ENCODE data around the gene SOX18.

Gene SOX18

DNA sequence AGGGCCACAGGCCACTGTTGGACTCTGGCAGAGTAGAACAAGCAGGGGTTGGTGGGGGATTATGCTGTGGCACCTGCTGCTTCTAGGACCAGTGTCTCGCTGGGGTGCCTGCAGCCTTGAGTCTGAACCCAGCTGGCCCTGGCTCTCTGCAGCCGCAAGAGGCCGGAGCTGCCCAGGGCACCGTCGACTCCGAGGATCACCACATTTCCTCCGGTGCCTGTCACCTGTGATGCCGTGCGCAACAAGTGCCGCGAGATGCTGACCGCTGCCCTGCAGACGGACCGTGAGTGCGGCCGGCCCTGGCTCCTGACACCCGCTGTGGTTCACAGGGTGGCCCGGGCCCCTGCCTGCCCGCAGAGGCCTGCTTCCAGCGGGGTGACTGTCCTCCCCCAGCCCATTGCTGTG, 19.8 kb upstream of the SOX18 start:
- TF ChIP-seq POLR2AphosphoS5 (IDR thresholded peaks at IDR 0.05; ENCODE audit: low read depth, low read length): no peak
- TF ChIP-seq PAX5 (IDR thresholded peaks at IDR 0.05; ENCODE audit: insufficient read depth, low read length, severe bottlenecking): no peak
- TF ChIP-seq TAF1 (IDR thresholded peaks at IDR 0.05; ENCODE audit: low read depth, low read length): no peak
- no peak for TF ChIP-seq POU2F2 (IDR thresholded peaks at IDR 0.05; ENCODE audit: low read depth, low read length)
- no peak for TF ChIP-seq POLR2A (IDR thresholded peaks at IDR 0.05; ENCODE audit: low read depth, low read length)
- no peak for TF ChIP-seq SPI1 (IDR thresholded peaks at IDR 0.05; ENCODE audit: low read depth, low read length)
- FAIRE-seq: no peak

DNA sequence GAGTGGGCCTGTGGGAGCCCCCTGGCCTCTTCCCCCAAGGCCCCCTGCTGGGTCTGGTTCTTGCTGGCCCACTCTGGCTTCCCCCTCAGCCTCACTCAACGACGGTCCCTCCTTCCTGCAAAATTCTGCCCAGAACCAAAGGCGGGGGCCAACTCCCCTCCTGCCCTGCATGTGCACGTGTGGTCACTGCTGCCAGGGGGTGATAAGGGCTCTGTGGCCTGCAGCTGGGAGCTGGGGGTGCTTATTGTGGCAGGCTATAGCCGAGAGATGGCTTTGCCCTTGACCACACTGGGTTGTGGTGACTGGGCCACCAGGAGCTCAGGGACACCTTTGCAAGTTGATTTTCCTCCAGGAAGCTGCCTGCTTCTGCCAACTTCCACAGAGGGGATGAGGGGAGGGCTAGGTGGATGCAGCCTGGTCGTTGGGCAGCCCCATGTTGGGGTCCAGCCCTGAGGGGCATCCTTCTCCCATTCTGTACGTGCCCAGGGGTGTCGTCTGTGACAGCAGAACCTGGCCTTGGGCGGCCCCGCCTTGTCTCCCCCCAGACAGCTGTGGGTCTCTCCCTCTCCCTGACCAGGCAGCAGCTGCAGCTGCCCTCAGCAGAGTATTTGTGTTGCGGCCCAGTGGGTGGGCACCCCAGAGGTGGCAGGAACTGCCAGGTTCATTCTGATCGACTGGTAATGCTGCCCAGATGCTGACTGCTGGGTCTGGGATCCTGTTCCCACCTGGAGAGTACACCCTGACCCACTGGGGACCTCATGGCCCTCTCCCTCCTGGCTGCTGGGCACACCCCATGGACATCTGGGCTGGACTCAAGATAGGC, 19.2 kb upstream of the SOX18 start:
- FAIRE-seq (no peak), DNase-seq (ENCODE audit: insufficient read length, low spot score) (no peak)
- TF ChIP-seq POLR2A (IDR thresholded peaks at IDR 0.05; ENCODE audit: low read depth, low read length) (no peak), TAF1 (IDR thresholded peaks at IDR 0.05; ENCODE audit: low read depth, low read length) (no peak), POU2F2 (IDR thresholded peaks at IDR 0.05; ENCODE audit: low read depth, low read length) (no peak), POLR2AphosphoS5 (IDR thresholded peaks at IDR 0.05; ENCODE audit: low read depth, low read length) (no peak), SPI1 (IDR thresholded peaks at IDR 0.05; ENCODE audit: low read depth, low read length) (no peak)

More for the DNA sequence above, 19.8 kb upstream of the SOX18 start:
- no peak for DNase-seq (ENCODE audit: insufficient read length, low spot score)

DNA sequence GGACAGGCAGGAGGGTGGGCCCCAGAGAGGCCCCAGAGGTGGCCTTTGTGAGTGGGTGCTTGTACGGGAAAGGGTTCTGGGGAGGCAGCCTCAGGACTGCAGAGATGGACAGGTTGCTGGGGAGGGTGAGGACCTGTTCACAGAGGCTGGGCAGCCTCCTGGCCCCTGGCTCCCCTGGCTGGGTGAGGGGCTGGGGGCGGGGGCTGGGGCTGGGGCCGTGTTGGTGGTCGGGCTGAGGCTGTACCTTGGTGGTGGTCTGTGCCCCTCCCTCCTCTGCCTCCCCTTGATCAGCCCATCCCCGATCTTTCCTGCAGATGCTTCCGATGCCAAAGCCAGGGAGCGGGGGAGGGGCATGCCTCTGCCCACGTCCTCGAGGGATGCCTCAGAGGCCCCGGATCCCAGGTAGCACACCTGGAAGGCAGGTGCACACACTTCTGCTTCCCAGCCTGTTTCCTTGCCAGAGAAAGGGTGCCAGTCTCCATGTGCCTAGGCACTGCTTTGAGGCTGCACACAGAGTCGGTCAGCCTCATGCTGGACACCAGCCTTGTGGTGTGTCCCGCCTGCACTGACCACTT, 18.4 kb upstream of the SOX18 start:
- TF ChIP-seq POLR2A (IDR thresholded peaks at IDR 0.05; ENCODE audit: low read depth, low read length) (no peak), SPI1 (IDR thresholded peaks at IDR 0.05; ENCODE audit: low read depth, low read length) (no peak), POU2F2 (IDR thresholded peaks at IDR 0.05; ENCODE audit: low read depth, low read length) (no peak), PAX5 (IDR thresholded peaks at IDR 0.05; ENCODE audit: insufficient read depth, low read length, severe bottlenecking) (no peak), TAF1 (IDR thresholded peaks at IDR 0.05; ENCODE audit: low read depth, low read length) (no peak), POLR2AphosphoS5 (IDR thresholded peaks at IDR 0.05; ENCODE audit: low read depth, low read length) (no peak)
- FAIRE-seq (no peak), DNase-seq (ENCODE audit: insufficient read length, low spot score) (no peak)

DNA sequence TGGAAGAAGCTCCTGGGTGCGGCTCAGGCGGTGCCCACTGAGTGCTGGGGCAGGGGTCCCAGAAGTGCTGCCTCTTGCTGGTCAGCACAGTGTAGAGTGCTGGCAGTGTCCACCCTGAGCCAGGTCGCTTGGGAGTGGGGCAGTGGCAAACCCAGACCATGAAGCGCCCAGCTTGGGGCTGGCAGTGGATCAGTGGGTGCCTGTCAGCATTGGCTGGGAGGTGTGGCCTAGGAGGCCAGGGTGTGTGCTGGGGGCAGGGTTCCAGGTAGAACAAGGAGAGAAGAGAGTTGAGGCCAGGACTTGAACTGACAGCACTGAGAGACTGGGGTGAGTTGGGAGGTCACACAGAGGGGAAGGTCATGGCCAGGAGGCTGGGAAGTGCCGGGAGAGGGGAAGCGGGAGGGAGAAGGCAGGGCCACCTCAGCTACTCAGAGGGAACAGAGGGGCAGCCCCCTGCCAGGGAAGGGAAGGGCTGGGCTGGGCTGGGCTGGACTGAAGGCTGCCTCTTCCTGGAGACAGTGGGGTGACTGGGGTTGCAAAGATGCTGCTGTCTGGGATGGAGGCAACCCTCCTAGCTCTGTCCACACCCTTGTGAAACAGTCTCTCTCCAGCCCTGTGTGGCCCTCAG, 17.7 kb upstream of the SOX18 start:
- FAIRE-seq (no peak), DNase-seq (ENCODE audit: insufficient read length, low spot score) (no peak)
- TF ChIP-seq TAF1 (IDR thresholded peaks at IDR 0.05; ENCODE audit: low read depth, low read length): no peak
- TF ChIP-seq PAX5 (IDR thresholded peaks at IDR 0.05; ENCODE audit: insufficient read depth, low read length, severe bottlenecking): no peak
- TF ChIP-seq POLR2AphosphoS5 (IDR thresholded peaks at IDR 0.05; ENCODE audit: low read depth, low read length): no peak
- no peak for TF ChIP-seq SPI1 (IDR thresholded peaks at IDR 0.05; ENCODE audit: low read depth, low read length)
- TF ChIP-seq POLR2A (IDR thresholded peaks at IDR 0.05; ENCODE audit: low read depth, low read length): no peak
- no peak for TF ChIP-seq POU2F2 (IDR thresholded peaks at IDR 0.05; ENCODE audit: low read depth, low read length)

DNA sequence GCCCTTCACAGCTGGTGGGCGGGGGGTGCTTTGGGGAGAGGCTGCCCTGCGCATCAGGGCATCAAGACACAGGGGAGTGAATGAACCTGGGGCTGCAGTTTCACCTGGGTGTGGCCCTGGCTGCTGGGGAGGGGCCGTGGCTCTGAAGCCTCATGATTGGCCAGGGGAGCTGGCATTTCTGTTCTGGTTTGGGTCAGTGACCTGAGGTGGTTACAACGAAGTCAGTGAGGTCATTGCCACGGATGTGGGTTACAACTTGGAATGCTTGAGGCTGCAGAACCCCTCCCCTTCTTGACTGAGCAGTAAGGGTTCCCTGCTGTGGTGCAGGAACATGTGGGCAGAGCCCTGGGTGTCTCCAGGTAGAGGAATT, 16.5 kb upstream of the SOX18 start:
- DNase-seq (ENCODE audit: insufficient read length, low spot score) (peak; percentile 80), FAIRE-seq (peak; percentile 95)

DNA sequence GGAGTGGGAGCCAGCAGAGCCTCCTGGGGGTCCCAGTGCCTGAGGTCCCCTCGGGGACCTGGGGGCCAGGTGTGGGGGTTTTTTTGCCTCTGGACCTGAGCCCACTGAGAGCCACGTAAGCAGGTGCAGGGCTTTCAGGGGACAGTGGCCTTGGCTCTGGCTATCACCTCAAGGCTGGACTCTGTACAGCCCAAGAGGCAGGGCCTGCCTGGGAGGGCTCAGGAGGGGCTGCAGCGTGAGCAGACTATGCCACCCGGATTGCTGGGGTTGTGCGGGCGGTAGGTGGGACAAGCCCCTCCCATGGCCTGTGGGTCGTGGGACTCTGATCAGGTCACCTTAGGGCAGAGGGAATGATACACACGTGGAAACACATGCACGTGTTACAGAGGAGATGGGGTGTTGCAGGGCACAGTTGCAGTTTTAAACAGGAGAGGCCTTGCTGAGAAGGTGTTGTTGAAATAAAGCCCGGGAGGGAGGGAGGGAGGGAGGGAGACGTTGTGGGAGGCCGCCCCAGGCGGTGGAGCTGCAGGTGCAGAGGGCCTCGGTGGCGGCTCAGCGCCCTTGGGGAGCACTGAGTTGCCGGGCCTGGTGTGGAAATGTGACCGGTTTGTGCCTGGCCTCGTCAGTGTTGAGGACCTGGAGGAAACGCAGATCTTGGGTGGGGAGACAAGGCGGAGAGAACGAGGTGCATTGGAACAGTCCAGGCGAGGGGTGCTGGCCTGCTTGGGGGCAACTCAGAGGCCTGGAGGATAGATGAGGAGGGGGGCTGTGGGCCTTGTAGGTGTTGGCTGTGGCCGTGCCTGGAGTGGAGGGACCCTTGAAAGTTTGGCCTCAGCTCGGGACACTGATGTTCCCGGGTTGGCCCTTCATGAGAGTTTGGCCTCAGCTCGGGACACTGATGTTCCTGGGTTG, 15.9 kb upstream of the SOX18 start:
- no peak for TF ChIP-seq PAX5 (IDR thresholded peaks at IDR 0.05; ENCODE audit: insufficient read depth, low read length, severe bottlenecking)
- TF ChIP-seq TAF1 (IDR thresholded peaks at IDR 0.05; ENCODE audit: low read depth, low read length): no peak
- TF ChIP-seq SPI1 (IDR thresholded peaks at IDR 0.05; ENCODE audit: low read depth, low read length): no peak
- TF ChIP-seq POLR2A (IDR thresholded peaks at IDR 0.05; ENCODE audit: low read depth, low read length): no peak
- no peak for TF ChIP-seq POU2F2 (IDR thresholded peaks at IDR 0.05; ENCODE audit: low read depth, low read length)
- TF ChIP-seq POLR2AphosphoS5 (IDR thresholded peaks at IDR 0.05; ENCODE audit: low read depth, low read length): no peak
- DNase-seq (ENCODE audit: insufficient read length, low spot score): no peak
- no peak for FAIRE-seq

More for the DNA sequence above, 16.5 kb upstream of the SOX18 start:
- TF ChIP-seq SPI1 (IDR thresholded peaks at IDR 0.05; ENCODE audit: low read depth, low read length): no peak
- TF ChIP-seq TAF1 (IDR thresholded peaks at IDR 0.05; ENCODE audit: low read depth, low read length): no peak
- no peak for TF ChIP-seq PAX5 (IDR thresholded peaks at IDR 0.05; ENCODE audit: insufficient read depth, low read length, severe bottlenecking)
- no peak for TF ChIP-seq POU2F2 (IDR thresholded peaks at IDR 0.05; ENCODE audit: low read depth, low read length)
- no peak for TF ChIP-seq POLR2A (IDR thresholded peaks at IDR 0.05; ENCODE audit: low read depth, low read length)
- no peak for TF ChIP-seq POLR2AphosphoS5 (IDR thresholded peaks at IDR 0.05; ENCODE audit: low read depth, low read length)

DNA sequence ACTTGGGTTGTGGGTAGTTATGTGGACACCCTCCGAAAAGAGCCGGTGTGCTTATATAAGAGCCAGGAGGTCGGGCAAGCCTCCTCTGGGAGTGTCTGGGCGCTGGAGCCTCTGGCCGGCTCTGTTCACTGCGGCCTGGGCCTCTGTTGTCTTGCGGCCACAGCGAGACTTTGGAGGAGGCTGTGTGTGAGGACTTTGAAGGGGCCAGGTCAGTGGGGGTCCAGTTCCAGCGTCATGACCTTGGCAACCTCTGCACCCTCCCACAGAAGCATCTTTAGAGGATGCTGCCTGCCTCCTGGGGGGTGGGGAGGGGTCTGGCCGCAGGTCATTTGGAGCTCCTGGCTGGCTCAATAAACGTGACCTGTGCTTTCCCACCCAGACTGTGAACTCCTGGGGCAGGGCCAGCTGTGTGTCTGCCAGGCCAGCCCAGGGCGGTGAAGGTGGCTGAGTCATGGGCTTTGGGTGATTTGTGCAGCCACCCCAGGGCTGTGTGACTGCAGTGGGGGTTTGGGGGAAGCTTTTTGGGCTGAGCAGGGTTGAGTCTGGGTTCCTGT, 14.8 kb upstream of the SOX18 start:
- FAIRE-seq (no peak), DNase-seq (ENCODE audit: insufficient read length, low spot score) (no peak)
- TF ChIP-seq TAF1 (IDR thresholded peaks at IDR 0.05; ENCODE audit: low read depth, low read length) (no peak), POU2F2 (IDR thresholded peaks at IDR 0.05; ENCODE audit: low read depth, low read length) (no peak), POLR2A (IDR thresholded peaks at IDR 0.05; ENCODE audit: low read depth, low read length) (no peak), POLR2AphosphoS5 (IDR thresholded peaks at IDR 0.05; ENCODE audit: low read depth, low read length) (no peak), PAX5 (IDR thresholded peaks at IDR 0.05; ENCODE audit: insufficient read depth, low read length, severe bottlenecking) (no peak), SPI1 (IDR thresholded peaks at IDR 0.05; ENCODE audit: low read depth, low read length) (no peak)

DNA sequence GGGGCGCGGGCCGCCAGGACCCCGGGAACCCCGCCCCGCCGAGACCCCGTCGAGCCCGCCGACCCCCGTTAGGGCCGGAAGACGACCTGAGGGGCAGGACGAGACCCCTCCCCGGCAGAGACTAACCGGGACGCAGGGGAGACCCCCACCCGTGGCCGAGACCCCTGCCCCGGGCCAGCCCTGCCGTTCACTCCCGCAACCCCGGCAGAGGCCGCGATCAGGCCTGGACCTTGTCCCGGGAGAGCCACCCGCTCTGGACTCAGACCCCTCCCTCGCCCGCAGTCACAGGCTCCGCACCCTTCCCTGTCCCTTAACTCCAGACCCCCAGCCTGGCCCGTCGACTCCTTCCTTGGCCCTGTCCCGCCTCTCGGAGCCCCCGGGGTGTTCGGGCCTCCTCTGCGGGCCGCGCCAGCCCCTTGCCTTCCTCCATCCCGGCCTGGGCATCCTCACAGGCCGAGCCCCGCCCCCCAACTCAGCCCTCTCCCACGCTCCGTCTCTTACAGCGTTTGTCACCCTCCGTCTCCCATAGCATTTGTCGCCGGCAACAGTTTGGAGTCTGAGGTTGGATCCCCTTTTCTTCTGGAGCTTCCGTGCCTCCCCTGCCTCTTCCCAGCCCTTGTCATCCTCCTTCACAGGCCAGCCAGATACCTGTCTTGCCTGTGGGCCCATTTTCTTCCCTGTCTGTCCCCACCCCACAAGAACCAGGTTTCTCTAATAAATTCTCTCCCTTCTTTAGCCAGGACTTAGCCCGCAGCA, 14.1 kb upstream of the SOX18 start:
- TF ChIP-seq POLR2AphosphoS5 (IDR thresholded peaks at IDR 0.05; ENCODE audit: low read depth, low read length) (no peak), POLR2A (IDR thresholded peaks at IDR 0.05; ENCODE audit: low read depth, low read length) (no peak), POU2F2 (IDR thresholded peaks at IDR 0.05; ENCODE audit: low read depth, low read length) (no peak), PAX5 (IDR thresholded peaks at IDR 0.05; ENCODE audit: insufficient read depth, low read length, severe bottlenecking) (no peak), TAF1 (IDR thresholded peaks at IDR 0.05; ENCODE audit: low read depth, low read length) (no peak), SPI1 (IDR thresholded peaks at IDR 0.05; ENCODE audit: low read depth, low read length) (no peak)
- no peak for DNase-seq (ENCODE audit: insufficient read length, low spot score)
- FAIRE-seq: peak; percentile 23
